ENCODE results near the gene DDX49.
"Not testable (repeated sequence)": the region's sequence is repeated elsewhere in the genome, so short reads cannot be mapped to it uniquely, and the experiment has no call there.

The DDX49 gene

GRCh38 chr19:18895824-18896341, 23.6 kb upstream of the DDX49 start, which contains the start of gene CERS1:
Gene CERS1 (minus strand): TSS chr19:18896158. CDS start chr19:18896072, 86 bp downstream.
- peak; percentile 79 for DNase-seq (ENCODE audit: low spot score)

- DNase-seq (ENCODE audit: low spot score): peak; percentile 58
Observed at GRCh38 chr19:18896421-18896841, 23.1 kb upstream of the DDX49 start.

GRCh38 chr19:18897094-18898029, 22.2 kb upstream of the DDX49 start:
- no peak for DNase-seq (ENCODE audit: low spot score)

GRCh38 chr19:18898081-18898606, 21.4 kb upstream of the DDX49 start:
- no peak for DNase-seq (ENCODE audit: low spot score)

DNA sequence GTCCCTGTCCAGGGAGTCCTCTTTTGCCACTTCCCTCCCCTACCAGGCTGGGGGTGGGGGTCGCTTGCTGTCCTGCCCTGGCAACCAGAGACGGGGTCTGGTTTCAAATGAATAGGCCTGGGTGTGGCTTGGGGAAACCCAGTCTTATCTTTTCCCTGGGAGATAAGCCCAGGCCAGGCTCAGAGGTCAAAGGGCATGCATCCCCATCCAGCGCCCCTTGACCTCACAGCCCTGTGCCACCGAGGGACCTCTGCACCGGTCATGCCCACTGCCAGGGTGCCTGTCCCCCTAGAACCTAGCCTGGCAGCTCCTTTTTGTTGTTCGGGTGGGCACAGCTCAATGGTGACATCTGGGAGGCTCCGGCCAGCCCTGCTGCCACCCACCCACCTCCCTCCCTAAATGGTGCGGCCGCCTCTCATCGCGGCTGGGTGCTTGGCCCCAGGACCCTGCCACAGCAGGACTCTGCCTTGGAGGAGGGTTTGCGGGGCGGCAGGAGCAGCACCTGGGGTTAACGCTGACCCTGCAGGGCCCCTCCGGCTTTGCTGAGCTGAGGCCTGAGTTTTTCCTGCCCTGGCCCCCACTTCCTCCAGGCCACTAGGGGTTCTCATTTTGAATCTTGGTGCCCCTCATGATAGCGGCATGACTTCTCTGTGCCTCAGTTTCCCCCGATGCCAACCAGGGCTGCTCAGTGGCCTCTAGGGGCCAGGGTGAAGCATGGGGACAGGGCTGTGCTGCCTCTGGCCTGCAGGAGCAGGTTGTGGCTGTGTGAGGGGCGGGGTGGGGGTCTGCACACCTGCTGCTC, 20.7 kb upstream of the DDX49 start:
- DNase-seq (ENCODE audit: low spot score): no peak

GRCh38 chr19:18899624-18900560, 19.6 kb upstream of the DDX49 start:
- DNase-seq (ENCODE audit: low spot score): no peak

DNA sequence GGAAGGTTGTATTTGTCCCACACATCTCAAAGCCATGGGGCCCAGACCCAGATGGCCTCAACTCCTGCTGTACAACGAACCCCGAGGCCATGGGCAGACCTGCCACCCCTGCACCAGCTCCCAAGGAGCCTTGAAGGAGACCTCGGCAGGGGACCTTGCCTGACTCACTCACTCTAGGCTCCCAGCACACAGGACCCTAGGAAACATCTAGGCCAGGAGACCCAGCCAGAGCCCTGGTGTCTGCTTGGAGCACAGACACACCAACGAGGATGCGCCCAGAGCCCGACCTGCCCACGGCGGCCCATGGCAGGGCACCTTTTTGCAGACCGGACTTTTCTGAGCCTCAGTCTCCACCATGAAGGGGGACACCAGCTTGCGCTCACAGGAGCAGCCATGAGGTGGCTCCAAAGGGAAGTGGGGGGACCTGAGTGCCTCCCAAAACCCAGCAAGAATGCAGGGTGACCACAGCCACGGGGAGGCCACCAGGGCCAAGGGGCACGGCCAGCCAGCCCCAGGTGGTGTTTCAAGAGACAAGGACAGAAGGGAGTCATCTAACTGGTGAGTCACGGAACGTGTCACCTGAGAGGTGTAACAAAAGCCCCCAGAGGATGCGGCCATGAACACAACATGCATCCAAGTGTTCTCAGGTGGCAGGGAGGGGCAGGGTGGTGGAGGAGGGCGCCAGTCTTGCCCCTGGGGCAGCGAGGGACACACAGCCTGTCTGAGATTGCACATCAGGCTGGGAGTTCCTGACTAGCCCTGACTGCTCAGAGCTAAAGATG, 18.6 kb upstream of the DDX49 start:
- DNase-seq (ENCODE audit: low spot score): no peak

GRCh38 chr19:18901491-18901890, 18.0 kb upstream of the DDX49 start:
- no peak for DNase-seq (ENCODE audit: low spot score)

DNA sequence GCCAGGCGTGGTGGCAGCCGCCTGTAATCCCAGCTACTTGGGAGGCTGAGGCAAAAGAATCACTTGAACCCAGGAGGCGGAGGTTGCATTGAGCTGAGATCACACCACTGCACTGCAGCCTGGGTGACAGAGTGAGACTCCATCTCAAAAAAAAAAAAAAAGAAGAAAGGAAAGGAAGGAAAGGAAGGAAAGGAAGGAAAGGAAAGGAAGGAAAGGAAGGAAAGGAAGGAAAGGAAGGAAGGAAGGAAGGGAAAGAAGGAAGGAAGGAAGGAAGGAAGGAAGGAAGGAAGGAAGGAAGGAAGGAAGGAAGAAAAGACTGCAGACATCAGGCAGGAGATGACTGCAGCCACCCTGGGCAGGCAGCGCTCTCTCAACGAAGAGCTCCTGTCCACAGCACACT, 17.0 kb upstream of the DDX49 start:
- DNase-seq (ENCODE audit: low spot score): not testable (repeated sequence)

- DNase-seq (ENCODE audit: low spot score): no peak
Observed at GRCh38 chr19:18903156-18904037, 16.1 kb upstream of the DDX49 start.

DNA sequence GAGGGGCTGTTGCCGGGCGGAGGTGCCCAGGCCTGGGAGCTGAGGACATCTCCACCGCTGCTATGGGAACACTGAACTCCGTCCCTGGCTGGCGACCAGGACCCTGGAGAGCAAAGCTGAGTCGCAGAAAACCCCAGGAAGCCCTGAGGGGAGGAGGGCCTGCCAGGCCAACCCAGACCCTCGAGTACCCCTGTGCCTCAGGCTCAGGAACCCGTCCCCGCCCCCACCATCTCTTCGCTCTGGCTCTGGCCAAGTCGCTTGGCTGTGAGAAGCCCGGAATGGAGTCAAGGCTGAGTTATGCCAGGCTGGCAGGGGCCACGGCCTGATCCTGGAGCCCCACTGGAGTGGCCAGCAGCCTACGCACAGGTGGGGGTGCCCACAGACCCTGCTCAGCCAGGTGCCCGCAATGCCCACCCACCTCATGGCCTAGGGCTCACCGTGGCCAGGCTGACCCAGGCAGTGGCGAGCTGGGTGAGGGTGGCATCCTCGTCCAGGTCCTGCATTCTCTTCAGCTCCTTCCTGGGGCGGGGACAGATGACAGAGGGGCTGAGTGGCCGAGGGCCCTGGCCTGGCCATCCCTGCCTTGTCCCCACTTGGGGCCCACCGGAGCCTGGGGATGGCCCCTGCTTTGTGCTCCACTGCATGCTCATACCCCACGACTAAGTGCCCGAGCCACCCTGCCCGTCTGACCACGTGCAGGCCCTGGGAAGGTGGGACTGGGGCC, 15.0 kb upstream of the DDX49 start:
- peak; percentile 79 for DNase-seq (ENCODE audit: low spot score)

GRCh38 chr19:18905058-18905456, 14.5 kb upstream of the DDX49 start:
- no peak for DNase-seq (ENCODE audit: low spot score)

- no peak for DNase-seq (ENCODE audit: low spot score)
Observed at GRCh38 chr19:18905513-18906236, 13.8 kb upstream of the DDX49 start.

GRCh38 chr19:18906605-18907519, 12.7 kb upstream of the DDX49 start:
- DNase-seq (ENCODE audit: low spot score): peak; percentile 94

GRCh38 chr19:18908917-18909619, 10.4 kb upstream of the DDX49 start:
- peak; percentile 59 for DNase-seq (ENCODE audit: low spot score)

GRCh38 chr19:18910010-18910409, 9.5 kb upstream of the DDX49 start:
- no peak for DNase-seq (ENCODE audit: low spot score)
